Measurements from ENCODE around the gene RUNDC3A. TPM values are rescaled to one million over a fixed set of nuclear protein-coding genes. Genes with fewer than 3 reads are reported as not detected.

Gene RUNDC3A
- polyA plus RNA-seq, 4 donors, result 1.1 to 6.8 (median 3.8) TPM

GRCh38 chr17:44359458-44360143, 51.2 kb downstream of the RUNDC3A start:
- H3K36me3 ChIP-seq (ENCODE audit: control insufficient read depth in 3 of 3, insufficient read depth in 2 of 3, low read depth in 1 of 3, low read length in 3 of 3), result peaks cover 0 to 21% (median 0%) of the 10 kb centered on the region in 3 donors
- no peak for FAIRE-seq
- WGBS, 3 donors, result 65 to 87% (median 76%) methylated on average over 14 of the region's 14 CpGs
- H3K27ac ChIP-seq (ENCODE audit: low read depth in 1 of 3, low read length in 2 of 3), result no peak overlapping the region
- peaks cover 0 to 22% (median 3%) of the 10 kb centered on the region in 3 donors for H3K27me3 ChIP-seq (ENCODE audit: control insufficient read depth in 3 of 3, insufficient read depth in 3 of 3, low read length in 3 of 3)
- DNase-seq, result no peak
- no peak overlapping the region for H3K4me3 ChIP-seq (ENCODE audit: low read depth in 1 of 3, low read length in 3 of 3)
- H3K4me1 ChIP-seq (ENCODE audit: control insufficient read depth in 3 of 3, insufficient read depth in 2 of 3, low read depth in 1 of 3, low read length in 2 of 3), result peaks cover 0 to 15% (median 1%) of the 10 kb centered on the region in 3 donors
- H3K9me3 ChIP-seq (ENCODE audit: control insufficient read depth in 2 of 2, insufficient read depth in 1 of 2, low read depth in 1 of 2, low read length in 1 of 2), result no peaks in the 10 kb centered on the region

- Histone ChIP-seq H3K9me3 (ENCODE audit: control insufficient read depth in 2 of 2, insufficient read depth in 1 of 2, low read depth in 1 of 2, low read length in 1 of 2) (no peaks in the 10 kb centered on the region), H3K27ac (ENCODE audit: low read depth in 1 of 3, low read length in 2 of 3) (no peak overlapping the region), H3K4me3 (ENCODE audit: low read depth in 1 of 3, low read length in 3 of 3) (no peak overlapping the region), H3K4me1 (ENCODE audit: control insufficient read depth in 3 of 3, insufficient read depth in 2 of 3, low read depth in 1 of 3, low read length in 2 of 3) (peaks cover 0 to 15% (median 1%) of the 10 kb centered on the region in 3 donors), H3K27me3 (ENCODE audit: control insufficient read depth in 3 of 3, insufficient read depth in 3 of 3, low read length in 3 of 3) (peaks cover 2 to 22% (median 3%) of the 10 kb centered on the region in 3 donors), H3K36me3 (ENCODE audit: control insufficient read depth in 3 of 3, insufficient read depth in 2 of 3, low read depth in 1 of 3, low read length in 3 of 3) (peaks cover 0 to 20% (median 0%) of the 10 kb centered on the region in 3 donors)
- WGBS, 3 donors, result 49 to 62% (median 53%) methylated on average over 6 of the region's 6 CpGs
- FAIRE-seq (no peak), DNase-seq (no peak)
Observed at GRCh38 chr17:44360144-44360533, 51.7 kb downstream of the RUNDC3A start.

GRCh38 chr17:44360826-44361225, 52.4 kb downstream of the RUNDC3A start:
- Histone ChIP-seq H3K4me1 (ENCODE audit: control insufficient read depth in 3 of 3, insufficient read depth in 2 of 3, low read depth in 1 of 3, low read length in 2 of 3) (peaks cover 0 to 15% (median 1%) of the 10 kb centered on the region in 3 donors), H3K27ac (ENCODE audit: low read depth in 1 of 3, low read length in 2 of 3) (no peak overlapping the region), H3K27me3 (ENCODE audit: control insufficient read depth in 3 of 3, insufficient read depth in 3 of 3, low read length in 3 of 3) (peaks cover 2 to 22% (median 3%) of the 10 kb centered on the region in 3 donors), H3K36me3 (ENCODE audit: control insufficient read depth in 3 of 3, insufficient read depth in 2 of 3, low read depth in 1 of 3, low read length in 3 of 3) (peaks cover 0 to 13% (median 0%) of the 10 kb centered on the region in 3 donors), H3K4me3 (ENCODE audit: low read depth in 1 of 3, low read length in 3 of 3) (no peak overlapping the region), H3K9me3 (ENCODE audit: control insufficient read depth in 2 of 2, insufficient read depth in 1 of 2, low read depth in 1 of 2, low read length in 1 of 2) (no peaks in the 10 kb centered on the region)
- DNase-seq (peak in 1 of 2 donors; percentile 23), FAIRE-seq (no peak)
- 34 to 49% (median 47%) methylated on average over 5 of the region's 5 CpGs for WGBS, 3 donors

GRCh38 chr17:44361292-44362260, 53.2 kb downstream of the RUNDC3A start:
- H3K27ac ChIP-seq (ENCODE audit: low read depth in 1 of 3, low read length in 2 of 3), result no peak overlapping the region
- H3K4me1 ChIP-seq (ENCODE audit: control insufficient read depth in 3 of 3, insufficient read depth in 2 of 3, low read depth in 1 of 3, low read length in 2 of 3), result peaks cover 0 to 15% (median 1%) of the 10 kb centered on the region in 3 donors
- DNase-seq, result no peak
- no peak overlapping the region for H3K4me3 ChIP-seq (ENCODE audit: low read depth in 1 of 3, low read length in 3 of 3)
- 16 to 55% (median 49%) methylated on average over 11 of the region's 11 CpGs for WGBS, 3 donors
- no peaks in the 10 kb centered on the region for H3K9me3 ChIP-seq (ENCODE audit: control insufficient read depth in 2 of 2, insufficient read depth in 1 of 2, low read depth in 1 of 2, low read length in 1 of 2)
- peaks cover 0 to 9% (median 0%) of the 10 kb centered on the region in 3 donors for H3K36me3 ChIP-seq (ENCODE audit: control insufficient read depth in 3 of 3, insufficient read depth in 2 of 3, low read depth in 1 of 3, low read length in 3 of 3)
- peaks cover 2 to 27% (median 3%) of the 10 kb centered on the region in 3 donors for H3K27me3 ChIP-seq (ENCODE audit: control insufficient read depth in 3 of 3, insufficient read depth in 3 of 3, low read length in 3 of 3)
- no peak for FAIRE-seq

- FAIRE-seq (no peak), DNase-seq (no peak)
- H3K4me3 ChIP-seq (ENCODE audit: low read depth in 1 of 3, low read length in 3 of 3), result peak overlapping the region in 1 of 3 donors; percentile 61
- H3K9me3 ChIP-seq (ENCODE audit: control insufficient read depth in 2 of 2, insufficient read depth in 1 of 2, low read depth in 1 of 2, low read length in 1 of 2), result no peaks in the 10 kb centered on the region
- peaks cover 2 to 32% (median 3%) of the 10 kb centered on the region in 3 donors for H3K27me3 ChIP-seq (ENCODE audit: control insufficient read depth in 3 of 3, insufficient read depth in 3 of 3, low read length in 3 of 3)
- H3K4me1 ChIP-seq (ENCODE audit: control insufficient read depth in 3 of 3, insufficient read depth in 2 of 3, low read depth in 1 of 3, low read length in 2 of 3), result peaks cover 0 to 15% (median 1%) of the 10 kb centered on the region in 3 donors
- H3K36me3 ChIP-seq (ENCODE audit: control insufficient read depth in 3 of 3, insufficient read depth in 2 of 3, low read depth in 1 of 3, low read length in 3 of 3), result peaks cover 0 to 9% (median 0%) of the 10 kb centered on the region in 3 donors
- 22 to 28% (median 26%) methylated on average over 6 to 11 of the region's 11 CpGs for WGBS, 3 donors
- H3K27ac ChIP-seq (ENCODE audit: low read depth in 1 of 3, low read length in 2 of 3), result no peak overlapping the region
Observed at GRCh38 chr17:44362459-44362948, 54.1 kb downstream of the RUNDC3A start.

- Histone ChIP-seq H3K4me1 (ENCODE audit: control insufficient read depth in 3 of 3, insufficient read depth in 2 of 3, low read depth in 1 of 3, low read length in 2 of 3) (peaks cover 0 to 15% (median 1%) of the 10 kb centered on the region in 3 donors), H3K4me3 (ENCODE audit: low read depth in 1 of 3, low read length in 3 of 3) (peak overlapping the region; percentile 31 to 61 (median 55)), H3K27me3 (ENCODE audit: control insufficient read depth in 3 of 3, insufficient read depth in 3 of 3, low read length in 3 of 3) (peaks cover 2 to 32% (median 3%) of the 10 kb centered on the region in 3 donors), H3K36me3 (ENCODE audit: control insufficient read depth in 3 of 3, insufficient read depth in 2 of 3, low read depth in 1 of 3, low read length in 3 of 3) (peaks cover 0 to 9% (median 0%) of the 10 kb centered on the region in 3 donors), H3K27ac (ENCODE audit: low read depth in 1 of 3, low read length in 2 of 3) (no peak overlapping the region), H3K9me3 (ENCODE audit: control insufficient read depth in 2 of 2, insufficient read depth in 1 of 2, low read depth in 1 of 2, low read length in 1 of 2) (no peaks in the 10 kb centered on the region)
- DNase-seq (peak in 1 of 2 donors; percentile 37), FAIRE-seq (no peak)
- WGBS, 3 donors, result 1 to 2% (median 2%) methylated on average over 30 to 45 of the region's 45 CpGs
Observed at GRCh38 chr17:44362949-44363612, 54.7 kb downstream of the RUNDC3A start.

- Histone ChIP-seq H3K4me3 (ENCODE audit: low read depth in 1 of 3, low read length in 3 of 3) (peak within 1 kb of the TSS; percentile 31 to 61 (median 55)), H3K4me1 (ENCODE audit: control insufficient read depth in 3 of 3, insufficient read depth in 2 of 3, low read depth in 1 of 3, low read length in 2 of 3) (peaks cover 0 to 15% (median 1%) of the 10 kb centered on the region in 3 donors), H3K36me3 (ENCODE audit: control insufficient read depth in 3 of 3, insufficient read depth in 2 of 3, low read depth in 1 of 3, low read length in 3 of 3) (peaks cover 0 to 8% (median 0%) of the 10 kb centered on the region in 3 donors), H3K27ac (ENCODE audit: low read depth in 1 of 3, low read length in 2 of 3) (no peak within 1 kb of the TSS), H3K9me3 (ENCODE audit: control insufficient read depth in 2 of 2, insufficient read depth in 1 of 2, low read depth in 1 of 2, low read length in 1 of 2) (no peaks in the 10 kb centered on the region), H3K27me3 (ENCODE audit: control insufficient read depth in 3 of 3, insufficient read depth in 3 of 3, low read length in 3 of 3) (peaks cover 2 to 32% (median 3%) of the 10 kb centered on the region in 3 donors)
- FAIRE-seq, result no peak
- WGBS, 3 donors, result 0 to 1% (median 0%) methylated on average over 26 to 63 of the region's 63 CpGs
- DNase-seq, result peak; percentile 40 to 82
Observed at GRCh38 chr17:44363613-44364159, 55.3 kb downstream of the RUNDC3A start, which contains the start of gene FAM171A2. FAM171A2 (minus strand) TSS chr17:44363853; CDS start chr17:44363714, 139 bp downstream.

Measured in small intestine (tissue), 7 donors.